ENCODE measurements around the gene GTF2A1L. TPM values are rescaled to one million over a fixed set of nuclear protein-coding genes. Genes with fewer than 3 reads are reported as not detected.

GTF2A1L gene
- total RNA-seq, 1 experiment from 2014 or later: not detected

- Histone ChIP-seq H3K36me3 (ENCODE audit: control insufficient read depth, insufficient read depth, low read length) (no peaks in the 10 kb centered on the region), H3K4me1 (no peaks in the 10 kb centered on the region), H3K9me3 (no peaks in the 10 kb centered on the region), H3K27me3 (replicated peaks; ENCODE audit: control insufficient read depth, insufficient read depth, low read length) (no peaks in the 10 kb centered on the region), H3K4me3 (ENCODE audit: low read depth, low read length) (no peak overlapping the region)
- Mint-ChIP-seq H3K27me3 (ENCODE audit: insufficient read depth, unreplicated experiment) (peaks cover 9% of the 10 kb centered on the region), H3K4me1 (ENCODE audit: low read depth, unreplicated experiment) (peaks cover 5% of the 10 kb centered on the region), H3K36me3 (ENCODE audit: insufficient read depth, unreplicated experiment) (no peaks in the 10 kb centered on the region), H3K27ac (ENCODE audit: unreplicated experiment) (no peak overlapping the region), H3K9me3 (ENCODE audit: unreplicated experiment) (no peaks in the 10 kb centered on the region), H3K4me3 (ENCODE audit: unreplicated experiment) (no peak overlapping the region)
- intact Hi-C loops (cut with micrococcal nuclease; ENCODE audit: unreplicated experiment): no loop called here
- ChIA-PET POLR2A (no interaction called here), CTCF (no interaction called here)
- no peak for TF ChIP-seq CTCF (IDR thresholded peaks at IDR 0.05; ENCODE audit: insufficient read depth in 1 of 2, low read depth in 1 of 2, low read length in 1 of 2, severe bottlenecking in 1 of 2, unreplicated experiment in 1 of 2)
- BruUV-seq (replicated peaks): no TSS peak
- no peak for DNase-seq
Measured at GRCh38 chr2:48728295-48728694, 110.6 kb downstream of the GTF2A1L start.

- POLR2A ChIA-PET: no interaction called here
- intact Hi-C loops (cut with micrococcal nuclease; ENCODE audit: unreplicated experiment): no loop called here
- BruUV-seq (replicated peaks): no TSS peak
Measured at GRCh38 chr2:48728840-48729239, 111.2 kb downstream of the GTF2A1L start.

More at GRCh38 chr2:48728840-48729239, 111.2 kb downstream of the GTF2A1L start:
- Histone ChIP-seq H3K4me1 (peaks cover under 1% of the 10 kb centered on the region; the same call in 1 of the 2 replicates), H3K4me3 (ENCODE audit: low read depth, low read length) (no peak overlapping the region), H3K27me3 (replicated peaks; ENCODE audit: control insufficient read depth, insufficient read depth, low read length) (no peaks in the 10 kb centered on the region), H3K36me3 (ENCODE audit: control insufficient read depth, insufficient read depth, low read length) (no peaks in the 10 kb centered on the region), H3K9me3 (no peaks in the 10 kb centered on the region)
- no peak overlapping the region for H3K27ac Mint-ChIP-seq (ENCODE audit: unreplicated experiment)
- H3K9me3 Mint-ChIP-seq (ENCODE audit: unreplicated experiment): no peaks in the 10 kb centered on the region
- H3K36me3 Mint-ChIP-seq (ENCODE audit: insufficient read depth, unreplicated experiment): no peaks in the 10 kb centered on the region
- no peak for TF ChIP-seq CTCF (IDR thresholded peaks at IDR 0.05; ENCODE audit: insufficient read depth in 1 of 2, low read depth in 1 of 2, low read length in 1 of 2, severe bottlenecking in 1 of 2, unreplicated experiment in 1 of 2)
- peaks cover 8% of the 10 kb centered on the region for H3K4me1 Mint-ChIP-seq (ENCODE audit: low read depth, unreplicated experiment)
- peaks cover 10% of the 10 kb centered on the region for H3K27me3 Mint-ChIP-seq (ENCODE audit: insufficient read depth, unreplicated experiment)
- CTCF ChIA-PET: no interaction called here
- no peak for DNase-seq
- H3K4me3 Mint-ChIP-seq (ENCODE audit: unreplicated experiment): no peak overlapping the region

Other genes starting within 250 kb of the GTF2A1L start
- gene PPP1R21, start 177.1 kb upstream of the GTF2A1L start, total RNA-seq (2022): 17.6 and 24.5 TPM in 2 replicates
- 1.5 and 1.8 TPM in 2 replicates for gene STON1, start 87.7 kb upstream of the GTF2A1L start, total RNA-seq (2022)
- gene LHCGR, start 137.9 kb downstream of the GTF2A1L start, total RNA-seq (2022): not detected in 2 replicates

Measured in Caco-2 (cell line).